Smooth muscle cell of the umbilical artery (primary cell): ENCODE results near the gene PDK4. TPM values are rescaled to one million over a fixed set of nuclear protein-coding genes. Genes with fewer than 3 reads are reported as not detected.

ENCODE experiments used
- total RNA-seq: library from RNA; depleted of rRNA; stranded (reverse); fragments of >200 nt; gene quantifications from 2 replicates; pipeline ENCODE4 v1.2.3, GENCODE V29; 2014

The PDK4 gene
- total RNA-seq, result under 0.01 TPM in 1 of 2 replicates, not detected in the other

DNA sequence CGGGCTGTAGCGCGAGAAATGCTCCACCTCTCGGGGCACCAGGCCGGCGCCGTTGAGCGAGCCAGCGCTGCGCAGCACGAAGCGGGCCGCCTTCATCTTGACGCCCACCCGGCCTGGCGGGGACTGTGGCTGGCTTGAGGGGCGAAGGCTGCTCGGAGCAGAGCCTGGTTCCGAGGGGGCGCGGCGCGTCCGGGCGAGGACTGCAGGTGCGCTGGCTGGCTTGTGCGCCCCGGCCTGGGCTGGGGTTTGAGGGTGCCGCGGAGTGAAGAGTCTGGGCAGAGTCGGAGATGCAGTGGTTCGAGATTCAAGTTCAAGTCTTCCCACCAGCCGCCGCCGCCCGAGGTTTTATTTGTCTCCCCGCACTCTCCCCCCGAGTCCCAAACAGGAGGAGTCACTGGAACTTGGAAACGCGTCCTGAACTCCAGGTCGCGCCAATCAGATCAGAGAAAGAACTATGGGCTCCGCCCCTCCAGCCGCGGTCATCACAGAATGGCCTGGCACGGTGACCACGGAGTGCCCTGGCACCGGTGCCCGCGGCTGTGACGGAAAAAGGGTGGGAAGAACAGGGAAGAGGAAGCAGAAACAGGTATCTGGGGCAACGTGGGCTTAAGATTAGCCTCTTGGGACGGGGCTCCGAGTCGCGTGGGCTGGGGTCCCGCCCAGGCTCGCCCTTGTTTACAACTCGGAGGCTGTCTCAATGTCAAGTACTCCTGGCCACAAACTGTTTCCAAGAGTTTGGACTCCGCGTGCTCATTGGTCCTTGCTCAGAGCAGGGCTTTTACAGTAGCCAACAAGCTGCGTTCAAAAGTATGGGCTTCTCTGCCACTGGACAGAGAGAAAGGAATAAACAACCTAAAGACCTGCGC, at the start of gene PDK4:
TSS of gene PDK4 (minus strand) at position 319 of the 866 bp plus-strand sequence. CDS start at position 96, 223 bp downstream.

Other genes starting within 250 kb of the PDK4 start
- not detected in 2 replicates for gene PON3, start 200.1 kb downstream of the PDK4 start, total RNA-seq
- gene PON2, start 161.5 kb downstream of the PDK4 start, total RNA-seq, result 107 and 120 TPM in 2 replicates
- not detected in 2 replicates for gene ASB4, start 110.6 kb downstream of the PDK4 start, total RNA-seq
- gene DYNC1I1, start 176.0 kb upstream of the PDK4 start, total RNA-seq, result 0.69 and 0.89 TPM in 2 replicates